Measurements from ENCODE around the gene IPPK.

DNA sequence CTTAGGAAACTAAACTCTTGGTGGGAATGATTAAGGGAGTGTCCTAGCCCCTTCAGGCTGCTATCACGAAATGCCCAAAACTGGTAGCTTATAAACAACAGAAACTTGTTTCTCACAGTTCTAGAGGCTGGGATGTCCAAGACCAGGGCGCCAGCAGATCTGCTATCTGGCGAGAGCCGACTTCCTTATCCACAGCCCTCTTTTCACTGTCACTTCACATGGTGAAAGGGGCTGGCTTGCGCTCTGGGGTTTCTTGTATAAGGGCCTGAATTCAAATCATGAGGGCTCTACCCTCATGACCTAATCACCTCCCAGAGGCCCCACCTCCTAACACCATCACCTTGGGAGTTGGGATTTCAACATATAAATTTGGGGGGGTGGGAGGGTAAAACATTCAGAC is 49.1 kb downstream of the IPPK start:
- TF ChIP-seq, protein P1, sequence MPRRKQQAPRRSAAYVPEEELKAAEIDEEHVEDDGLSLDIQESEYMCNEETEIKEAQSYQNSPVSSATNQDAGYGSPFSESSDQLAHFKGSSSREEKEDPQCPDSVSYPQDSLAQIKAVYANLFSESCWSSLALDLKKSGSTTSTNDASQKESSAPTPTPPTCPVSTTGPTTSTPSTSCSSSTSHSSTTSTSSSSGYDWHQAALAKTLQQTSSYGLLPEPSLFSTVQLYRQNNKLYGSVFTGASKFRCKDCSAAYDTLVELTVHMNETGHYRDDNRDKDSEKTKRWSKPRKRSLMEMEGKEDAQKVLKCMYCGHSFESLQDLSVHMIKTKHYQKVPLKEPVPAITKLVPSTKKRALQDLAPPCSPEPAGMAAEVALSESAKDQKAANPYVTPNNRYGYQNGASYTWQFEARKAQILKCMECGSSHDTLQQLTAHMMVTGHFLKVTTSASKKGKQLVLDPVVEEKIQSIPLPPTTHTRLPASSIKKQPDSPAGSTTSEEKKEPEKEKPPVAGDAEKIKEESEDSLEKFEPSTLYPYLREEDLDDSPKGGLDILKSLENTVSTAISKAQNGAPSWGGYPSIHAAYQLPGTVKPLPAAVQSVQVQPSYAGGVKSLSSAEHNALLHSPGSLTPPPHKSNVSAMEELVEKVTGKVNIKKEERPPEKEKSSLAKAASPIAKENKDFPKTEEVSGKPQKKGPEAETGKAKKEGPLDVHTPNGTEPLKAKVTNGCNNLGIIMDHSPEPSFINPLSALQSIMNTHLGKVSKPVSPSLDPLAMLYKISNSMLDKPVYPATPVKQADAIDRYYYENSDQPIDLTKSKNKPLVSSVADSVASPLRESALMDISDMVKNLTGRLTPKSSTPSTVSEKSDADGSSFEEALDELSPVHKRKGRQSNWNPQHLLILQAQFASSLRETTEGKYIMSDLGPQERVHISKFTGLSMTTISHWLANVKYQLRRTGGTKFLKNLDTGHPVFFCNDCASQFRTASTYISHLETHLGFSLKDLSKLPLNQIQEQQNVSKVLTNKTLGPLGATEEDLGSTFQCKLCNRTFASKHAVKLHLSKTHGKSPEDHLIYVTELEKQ (tag by site-specific recombination; IDR thresholded peaks at IDR 0.05; ENCODE audit: borderline replicate concordance) = no peak
- TF ChIP-seq ZNF416 (tag by site-specific recombination; IDR thresholded peaks at IDR 0.05) = no peak

All from HEK293 (cell line).